SK-N-SH treated with all-trans-retinoic acid at 6 μM for 48 hours (cell line): ENCODE data around the gene TRAPPC10.

Source experiments
- ATAC-seq: fragments of 200-7000 bp; cut with Tn5 transposase; 3 replicates; pipeline ENCODE4 v1.9.1; 2020; ENCODE audit warnings: mild to moderate bottlenecking, moderate library complexity
- ARNTL ChIP-seq: fragments of 450-650 bp; formaldehyde crosslinking; IDR thresholded peaks from 2 replicates; pipeline ENCODE4 v1.5.0; 2020; ENCODE audit warnings: low read depth, mild to moderate bottlenecking, moderate library complexity, borderline replicate concordance
- BACH2 ChIP-seq: fragments of 250-450 bp; sonication (Bioruptor Pico); IDR thresholded peaks from 2 replicates; pipeline ENCODE4 v1.9.0; 2021; ENCODE audit warnings: mild to moderate bottlenecking, borderline replicate concordance
- CSDC2 ChIP-seq: fragments of 250-450 bp; sonication (Bioruptor Pico); IDR thresholded peaks from 2 replicates; pipeline ENCODE4 v1.5.0; 2020; ENCODE audit warnings: mild to moderate bottlenecking, moderate library complexity
- ESRRG ChIP-seq: fragments of 250-450 bp; sonication (Bioruptor Pico); IDR thresholded peaks from 2 replicates; pipeline ENCODE4 v1.6.1; 2021; ENCODE audit warnings: mild to moderate bottlenecking
- GLIS3 ChIP-seq: fragments of 250-450 bp; sonication (Bioruptor Pico); IDR thresholded peaks from 2 replicates; pipeline ENCODE4 v1.5.0; 2020; ENCODE audit warnings: mild to moderate bottlenecking, moderate library complexity
- ISL1 ChIP-seq: fragments of 250-450 bp; sonication (Bioruptor Pico); IDR thresholded peaks from 2 replicates; pipeline ENCODE4 v2.1.2; 2022; ENCODE audit warnings: mild to moderate bottlenecking, moderate library complexity
- RARB ChIP-seq: fragments of 250-450 bp; sonication (Bioruptor Pico); IDR thresholded peaks from 2 replicates; pipeline ENCODE4 v1.8.0; 2021; ENCODE audit warnings: mild to moderate bottlenecking, moderate library complexity
- SNAI2 ChIP-seq: fragments of 250-450 bp; sonication (Bioruptor Pico); IDR thresholded peaks from 2 replicates; pipeline ENCODE4 v1.5.0; 2020; ENCODE audit warnings: mild to moderate bottlenecking, moderate library complexity
- TCF4 ChIP-seq: fragments of 250-450 bp; sonication (Bioruptor Pico); IDR thresholded peaks from 2 replicates; pipeline ENCODE4 v1.8.0; 2021; ENCODE audit warnings: mild to moderate bottlenecking, moderate library complexity, borderline replicate concordance
- TOX ChIP-seq: fragments of 250-450 bp; sonication (Bioruptor Pico); IDR thresholded peaks from 2 replicates; pipeline ENCODE4 v1.8.0; 2021; ENCODE audit warnings: mild to moderate bottlenecking, moderate library complexity, borderline replicate concordance
- ZC3H10 ChIP-seq: fragments of 250-450 bp; sonication (Bioruptor Pico); IDR thresholded peaks from 2 replicates; pipeline ENCODE4 v1.5.1; 2021; ENCODE audit warnings: mild to moderate bottlenecking, moderate library complexity
- ZFP3 ChIP-seq: fragments of 250-450 bp; sonication (Bioruptor Pico); IDR thresholded peaks from 2 replicates; pipeline ENCODE4 v1.5.0; 2020; ENCODE audit warnings: mild to moderate bottlenecking, moderate library complexity
- ZFP30 ChIP-seq: fragments of 450-650 bp; formaldehyde crosslinking; IDR thresholded peaks from 2 replicates; pipeline ENCODE4 v1.5.0; 2022; ENCODE audit warnings: mild to moderate bottlenecking, moderate library complexity
- ZNF565 ChIP-seq: fragments of 450-650 bp; formaldehyde crosslinking; conservative IDR thresholded peaks from 2 replicates; pipeline ENCODE4 v1.5.0; 2020; ENCODE audit warnings: low read depth, mild to moderate bottlenecking, moderate library complexity
- ZNF8 ChIP-seq: fragments of 450-650 bp; formaldehyde crosslinking; IDR thresholded peaks from 2 replicates; pipeline ENCODE4 v1.5.0; 2020; ENCODE audit warnings: mild to moderate bottlenecking, moderate library complexity
- TF ChIP-seq, protein P1 (sequence below): fragments of 250-450 bp; sonication (Bioruptor Pico); IDR thresholded peaks from 2 replicates; pipeline ENCODE4 v1.5.1; 2020; ENCODE audit warnings: low read depth, mild to moderate bottlenecking, moderate library complexity
- TF ChIP-seq, protein P2 (sequence below): fragments of 250-450 bp; sonication (Bioruptor Pico); IDR thresholded peaks from 2 replicates; pipeline ENCODE4 v1.8.0; 2021; ENCODE audit warnings: low read depth, mild to moderate bottlenecking, moderate library complexity, borderline replicate concordance
- TF ChIP-seq, protein P3 (sequence below): fragments of 250-450 bp; sonication (Bioruptor Pico); IDR thresholded peaks from 2 replicates; pipeline ENCODE4 v1.5.1; 2021; ENCODE audit warnings: mild to moderate bottlenecking, moderate library complexity
- TF ChIP-seq, protein P4 (sequence below): fragments of 250-450 bp; sonication (Bioruptor Pico); IDR thresholded peaks from 2 replicates; pipeline ENCODE4 v1.8.0; 2020; ENCODE audit warnings: mild to moderate bottlenecking, moderate library complexity, borderline replicate concordance
- TF ChIP-seq, protein P5 (sequence below): fragments of 250-450 bp; sonication (Bioruptor Pico); IDR thresholded peaks from 2 replicates; pipeline ENCODE4 v1.5.0; 2020; ENCODE audit warnings: mild to moderate bottlenecking, moderate library complexity

Gene TRAPPC10

DNA sequence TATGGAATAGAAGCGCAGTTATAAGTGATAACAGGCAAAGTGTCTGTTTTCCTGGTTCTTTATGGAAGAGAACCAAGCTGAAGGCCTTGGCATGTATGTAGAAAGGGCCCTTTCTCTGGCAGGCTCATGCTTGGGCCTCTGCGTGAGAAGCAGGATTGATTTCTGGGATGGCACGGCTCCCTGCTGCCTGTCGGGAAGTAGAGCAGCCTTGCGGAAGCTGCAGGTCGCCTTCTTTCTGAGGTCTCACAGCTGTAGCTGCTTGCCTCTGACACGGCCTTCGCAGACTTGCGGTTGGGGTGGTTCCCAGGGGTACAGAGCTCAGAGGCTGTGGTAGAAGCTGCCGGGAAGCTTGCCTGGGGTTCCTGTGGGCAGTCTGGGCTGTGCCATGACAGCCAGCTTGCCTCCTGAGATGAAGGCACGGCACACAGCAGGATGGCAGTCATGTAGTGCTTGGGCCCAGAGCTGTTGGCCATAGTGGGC, 39.4 kb downstream of the TRAPPC10 start:
- no peak for ATAC-seq
- no peak for TF ChIP-seq TCF4 (CRISPR knock-in tag)
- no peak for TF ChIP-seq BACH2 (CRISPR knock-in tag)
- TF ChIP-seq, protein P1, sequence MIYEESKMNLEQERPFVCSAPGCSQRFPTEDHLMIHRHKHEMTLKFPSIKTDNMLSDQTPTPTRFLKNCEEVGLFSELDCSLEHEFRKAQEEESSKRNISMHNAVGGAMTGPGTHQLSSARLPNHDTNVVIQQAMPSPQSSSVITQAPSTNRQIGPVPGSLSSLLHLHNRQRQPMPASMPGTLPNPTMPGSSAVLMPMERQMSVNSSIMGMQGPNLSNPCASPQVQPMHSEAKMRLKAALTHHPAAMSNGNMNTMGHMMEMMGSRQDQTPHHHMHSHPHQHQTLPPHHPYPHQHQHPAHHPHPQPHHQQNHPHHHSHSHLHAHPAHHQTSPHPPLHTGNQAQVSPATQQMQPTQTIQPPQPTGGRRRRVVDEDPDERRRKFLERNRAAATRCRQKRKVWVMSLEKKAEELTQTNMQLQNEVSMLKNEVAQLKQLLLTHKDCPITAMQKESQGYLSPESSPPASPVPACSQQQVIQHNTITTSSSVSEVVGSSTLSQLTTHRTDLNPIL (CRISPR knock-in tag): no peak

DNA sequence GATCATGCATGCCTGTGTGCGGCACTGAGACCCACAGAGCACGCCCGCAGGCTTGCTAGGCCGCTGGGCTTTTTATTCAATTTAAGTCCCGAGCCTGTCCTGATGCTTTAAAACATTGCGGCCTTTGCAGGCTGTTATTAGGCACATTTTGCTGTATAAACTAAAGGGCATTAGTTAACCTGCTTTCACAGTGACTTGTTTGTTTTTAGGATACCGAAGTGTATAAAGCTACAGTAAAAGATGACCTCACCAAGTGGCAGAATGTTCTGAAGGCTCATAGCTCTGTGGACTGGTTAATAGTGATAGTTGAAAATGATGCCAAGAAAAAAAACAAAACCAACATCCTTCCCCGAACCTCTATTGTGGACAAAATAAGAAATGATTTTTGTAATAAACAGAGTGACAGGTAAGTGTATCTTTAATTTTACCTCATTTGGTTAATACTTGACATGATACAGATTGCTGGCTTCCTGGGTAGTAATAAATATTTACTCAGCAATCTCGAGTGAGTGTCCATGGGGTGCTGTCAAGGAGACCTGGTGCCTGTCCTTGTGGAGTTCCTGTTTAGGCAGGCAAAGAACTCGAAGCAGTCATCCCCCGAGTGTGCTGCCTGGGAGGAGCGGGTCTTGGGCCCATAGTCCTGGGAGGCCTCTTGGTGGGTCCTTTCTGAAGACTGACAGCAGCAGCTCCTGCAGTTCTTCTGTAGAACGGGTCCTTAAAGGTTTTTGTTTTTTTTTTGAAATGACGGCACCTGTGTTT, 40.1 kb downstream of the TRAPPC10 start:
- TF ChIP-seq, protein P2, sequence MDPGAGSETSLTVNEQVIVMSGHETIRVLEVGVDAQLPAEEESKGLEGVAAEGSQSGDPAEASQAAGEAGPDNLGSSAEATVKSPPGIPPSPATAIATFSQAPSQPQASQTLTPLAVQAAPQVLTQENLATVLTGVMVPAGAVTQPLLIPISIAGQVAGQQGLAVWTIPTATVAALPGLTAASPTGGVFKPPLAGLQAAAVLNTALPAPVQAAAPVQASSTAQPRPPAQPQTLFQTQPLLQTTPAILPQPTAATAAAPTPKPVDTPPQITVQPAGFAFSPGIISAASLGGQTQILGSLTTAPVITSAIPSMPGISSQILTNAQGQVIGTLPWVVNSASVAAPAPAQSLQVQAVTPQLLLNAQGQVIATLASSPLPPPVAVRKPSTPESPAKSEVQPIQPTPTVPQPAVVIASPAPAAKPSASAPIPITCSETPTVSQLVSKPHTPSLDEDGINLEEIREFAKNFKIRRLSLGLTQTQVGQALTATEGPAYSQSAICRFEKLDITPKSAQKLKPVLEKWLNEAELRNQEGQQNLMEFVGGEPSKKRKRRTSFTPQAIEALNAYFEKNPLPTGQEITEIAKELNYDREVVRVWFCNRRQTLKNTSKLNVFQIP: no peak
- TF ChIP-seq ZNF8 (CRISPR knock-in tag) (no peak), ZFP30 (CRISPR knock-in tag) (no peak), CSDC2 (CRISPR knock-in tag) (no peak), ARNTL (no peak), ISL1 (CRISPR knock-in tag) (no peak), GLIS3 (no peak), SNAI2 (CRISPR knock-in tag) (no peak), RARB (CRISPR knock-in tag) (no peak), BACH2 (CRISPR knock-in tag) (no peak), ZFP3 (CRISPR knock-in tag) (no peak), TCF4 (CRISPR knock-in tag) (no peak), ZNF565 (CRISPR knock-in tag) (no peak), ESRRG (CRISPR knock-in tag) (no peak), TOX (CRISPR knock-in tag) (no peak), ZC3H10 (CRISPR knock-in tag) (no peak)
- TF ChIP-seq, protein P3, sequence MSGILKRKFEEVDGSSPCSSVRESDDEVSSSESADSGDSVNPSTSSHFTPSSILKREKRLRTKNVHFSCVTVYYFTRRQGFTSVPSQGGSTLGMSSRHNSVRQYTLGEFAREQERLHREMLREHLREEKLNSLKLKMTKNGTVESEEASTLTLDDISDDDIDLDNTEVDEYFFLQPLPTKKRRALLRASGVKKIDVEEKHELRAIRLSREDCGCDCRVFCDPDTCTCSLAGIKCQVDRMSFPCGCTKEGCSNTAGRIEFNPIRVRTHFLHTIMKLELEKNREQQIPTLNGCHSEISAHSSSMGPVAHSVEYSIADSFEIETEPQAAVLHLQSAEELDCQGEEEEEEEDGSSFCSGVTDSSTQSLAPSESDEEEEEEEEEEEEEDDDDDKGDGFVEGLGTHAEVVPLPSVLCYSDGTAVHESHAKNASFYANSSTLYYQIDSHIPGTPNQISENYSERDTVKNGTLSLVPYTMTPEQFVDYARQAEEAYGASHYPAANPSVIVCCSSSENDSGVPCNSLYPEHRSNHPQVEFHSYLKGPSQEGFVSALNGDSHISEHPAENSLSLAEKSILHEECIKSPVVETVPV (CRISPR knock-in tag): no peak
- TF ChIP-seq, protein P4, sequence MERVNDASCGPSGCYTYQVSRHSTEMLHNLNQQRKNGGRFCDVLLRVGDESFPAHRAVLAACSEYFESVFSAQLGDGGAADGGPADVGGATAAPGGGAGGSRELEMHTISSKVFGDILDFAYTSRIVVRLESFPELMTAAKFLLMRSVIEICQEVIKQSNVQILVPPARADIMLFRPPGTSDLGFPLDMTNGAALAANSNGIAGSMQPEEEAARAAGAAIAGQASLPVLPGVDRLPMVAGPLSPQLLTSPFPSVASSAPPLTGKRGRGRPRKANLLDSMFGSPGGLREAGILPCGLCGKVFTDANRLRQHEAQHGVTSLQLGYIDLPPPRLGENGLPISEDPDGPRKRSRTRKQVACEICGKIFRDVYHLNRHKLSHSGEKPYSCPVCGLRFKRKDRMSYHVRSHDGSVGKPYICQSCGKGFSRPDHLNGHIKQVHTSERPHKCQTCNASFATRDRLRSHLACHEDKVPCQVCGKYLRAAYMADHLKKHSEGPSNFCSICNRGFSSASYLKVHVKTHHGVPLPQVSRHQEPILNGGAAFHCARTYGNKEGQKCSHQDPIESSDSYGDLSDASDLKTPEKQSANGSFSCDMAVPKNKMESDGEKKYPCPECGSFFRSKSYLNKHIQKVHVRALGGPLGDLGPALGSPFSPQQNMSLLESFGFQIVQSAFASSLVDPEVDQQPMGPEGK (CRISPR knock-in tag): no peak
- TF ChIP-seq, protein P1 (CRISPR knock-in tag): no peak
- TF ChIP-seq, protein P5, sequence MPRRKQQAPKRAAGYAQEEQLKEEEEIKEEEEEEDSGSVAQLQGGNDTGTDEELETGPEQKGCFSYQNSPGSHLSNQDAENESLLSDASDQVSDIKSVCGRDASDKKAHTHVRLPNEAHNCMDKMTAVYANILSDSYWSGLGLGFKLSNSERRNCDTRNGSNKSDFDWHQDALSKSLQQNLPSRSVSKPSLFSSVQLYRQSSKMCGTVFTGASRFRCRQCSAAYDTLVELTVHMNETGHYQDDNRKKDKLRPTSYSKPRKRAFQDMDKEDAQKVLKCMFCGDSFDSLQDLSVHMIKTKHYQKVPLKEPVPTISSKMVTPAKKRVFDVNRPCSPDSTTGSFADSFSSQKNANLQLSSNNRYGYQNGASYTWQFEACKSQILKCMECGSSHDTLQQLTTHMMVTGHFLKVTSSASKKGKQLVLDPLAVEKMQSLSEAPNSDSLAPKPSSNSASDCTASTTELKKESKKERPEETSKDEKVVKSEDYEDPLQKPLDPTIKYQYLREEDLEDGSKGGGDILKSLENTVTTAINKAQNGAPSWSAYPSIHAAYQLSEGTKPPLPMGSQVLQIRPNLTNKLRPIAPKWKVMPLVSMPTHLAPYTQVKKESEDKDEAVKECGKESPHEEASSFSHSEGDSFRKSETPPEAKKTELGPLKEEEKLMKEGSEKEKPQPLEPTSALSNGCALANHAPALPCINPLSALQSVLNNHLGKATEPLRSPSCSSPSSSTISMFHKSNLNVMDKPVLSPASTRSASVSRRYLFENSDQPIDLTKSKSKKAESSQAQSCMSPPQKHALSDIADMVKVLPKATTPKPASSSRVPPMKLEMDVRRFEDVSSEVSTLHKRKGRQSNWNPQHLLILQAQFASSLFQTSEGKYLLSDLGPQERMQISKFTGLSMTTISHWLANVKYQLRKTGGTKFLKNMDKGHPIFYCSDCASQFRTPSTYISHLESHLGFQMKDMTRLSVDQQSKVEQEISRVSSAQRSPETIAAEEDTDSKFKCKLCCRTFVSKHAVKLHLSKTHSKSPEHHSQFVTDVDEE: no peak
- ATAC-seq: no peak
